GM20000 (cell line): ENCODE data around the gene HAT1.

Experiments used
- DNase-seq: peaks from one replicate; pipeline ENCODE4 v3.0.0; 2012; ENCODE audit warnings: low spot score
- CTCF ChIP-seq: IDR thresholded peaks from 2 replicates; pipeline ENCODE4 v1.5.1; 2012; ENCODE audit warnings: mild to moderate bottlenecking, control low read depth; ENCODE audit errors: extremely low read depth, missing control alignments

The HAT1 gene

GRCh38 chr2:171964308-171964707, 42.0 kb downstream of the HAT1 start:
- TF ChIP-seq CTCF = no peak
- no peak for DNase-seq

GRCh38 chr2:171965238-171965637, 43.0 kb downstream of the HAT1 start:
- no peak for TF ChIP-seq CTCF
- no peak for DNase-seq

GRCh38 chr2:171965661-171966060, 43.4 kb downstream of the HAT1 start:
- no peak for DNase-seq
- no peak for TF ChIP-seq CTCF

- no peak for DNase-seq
- TF ChIP-seq CTCF = no peak
Observed at GRCh38 chr2:171966235-171966634, 44.0 kb downstream of the HAT1 start.

GRCh38 chr2:171966688-171967087, 44.4 kb downstream of the HAT1 start:
- DNase-seq = no peak
- no peak for TF ChIP-seq CTCF

GRCh38 chr2:171968509-171968908, 46.2 kb downstream of the HAT1 start:
- DNase-seq = no peak
- no peak for TF ChIP-seq CTCF

GRCh38 chr2:171972329-171972982, 50.2 kb downstream of the HAT1 start:
- no peak for DNase-seq
- no peak for TF ChIP-seq CTCF
